IPS DF 6.9 (cell line): Measurements from ENCODE around the gene TMEM60.
"Not testable (repeated sequence)": the region's sequence is repeated elsewhere in the genome, so short reads cannot be mapped to it uniquely, and the experiment has no call there.

Source experiments
- DNase-seq: peaks from one replicate; pipeline ENCODE4 v3.0.0-alpha.2; 2013; ENCODE audit warnings: low read depth, low spot score
- H3K27ac ChIP-seq: one replicate; pipeline ENCODE4 v1.5.1; 2013; ENCODE audit warnings: low read length, control low read depth
- H3K27me3 ChIP-seq: 2 replicates; pipeline ENCODE4 v1.6.1; 2013; ENCODE audit warnings: mild to moderate bottlenecking, low read length; ENCODE audit not compliant: control insufficient read depth, insufficient read depth
- H3K36me3 ChIP-seq: 2 replicates; pipeline ENCODE4 v1.6.1; 2013; ENCODE audit warnings: low read length; ENCODE audit not compliant: control insufficient read depth, insufficient read depth
- H3K4me1 ChIP-seq: 2 replicates; pipeline ENCODE4 v1.6.1; 2013; ENCODE audit warnings: low read length; ENCODE audit not compliant: control insufficient read depth, insufficient read depth
- H3K4me3 ChIP-seq: 2 replicates; pipeline ENCODE4 v1.5.1; 2013; ENCODE audit warnings: mild to moderate bottlenecking, low read length
- H3K9me3 ChIP-seq: 2 replicates; pipeline ENCODE4 v1.6.1; 2013; ENCODE audit warnings: low read length, inconsistent platforms; ENCODE audit not compliant: control insufficient read depth, insufficient read depth
- WGBS: extraction: QIAGEN DNeasy Blood & Tissue Kit; methylation state at CpG from one replicate; pipeline ENCODE4 v1.1.7; 2013; ENCODE audit warnings: mixed read lengths, missing lambda C conversion rate; ENCODE audit not compliant: insufficient read length, insufficient coverage; 5-methylcytosine and 5-hydroxymethylcytosine counted together

The TMEM60 gene

GRCh38 chr7:77796109-77796508 lies 2.1 kb downstream of the TMEM60 start:
- H3K36me3 ChIP-seq = no peaks in the 10 kb centered on the region; the same call in 1 of the 2 replicates
- no peaks in the 10 kb centered on the region for H3K4me1 ChIP-seq
- WGBS = no CpG with 5 or more reads among the region's 3 CpGs
- DNase-seq = no peak
- no peaks in the 10 kb centered on the region for H3K9me3 ChIP-seq
- no peak overlapping the region for H3K27ac ChIP-seq
- H3K27me3 ChIP-seq = no peaks in the 10 kb centered on the region
- no peak overlapping the region for H3K4me3 ChIP-seq

DNA sequence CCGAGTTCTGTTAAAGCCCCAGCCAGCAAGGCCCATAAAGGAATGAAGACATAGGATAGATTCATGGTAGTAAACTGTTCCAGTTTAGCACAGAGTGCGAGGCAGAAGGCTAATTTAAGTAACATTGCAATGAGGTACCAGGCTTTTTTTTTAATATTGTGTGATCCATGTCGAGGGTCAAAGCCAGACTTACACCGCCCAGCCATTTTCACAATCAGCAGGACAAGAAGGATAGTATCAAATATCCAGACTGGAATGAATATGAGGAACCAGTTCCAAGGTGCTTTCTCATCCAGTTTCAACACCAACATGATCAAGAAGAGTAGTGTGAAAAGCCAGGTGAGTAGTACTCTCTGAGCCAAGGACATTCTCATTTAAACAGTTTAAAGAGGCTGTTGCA lies 4.2 kb downstream of the TMEM60 start:
- no peaks in the 10 kb centered on the region; the same call in 1 of the 2 replicates for H3K36me3 ChIP-seq
- no peaks in the 10 kb centered on the region for H3K9me3 ChIP-seq
- DNase-seq = no peak
- no peaks in the 10 kb centered on the region for H3K4me1 ChIP-seq
- no peak overlapping the region for H3K27ac ChIP-seq
- H3K27me3 ChIP-seq = no peaks in the 10 kb centered on the region
- no peak overlapping the region for H3K4me3 ChIP-seq
- WGBS = no CpG with 5 or more reads among the region's 4 CpGs

DNA sequence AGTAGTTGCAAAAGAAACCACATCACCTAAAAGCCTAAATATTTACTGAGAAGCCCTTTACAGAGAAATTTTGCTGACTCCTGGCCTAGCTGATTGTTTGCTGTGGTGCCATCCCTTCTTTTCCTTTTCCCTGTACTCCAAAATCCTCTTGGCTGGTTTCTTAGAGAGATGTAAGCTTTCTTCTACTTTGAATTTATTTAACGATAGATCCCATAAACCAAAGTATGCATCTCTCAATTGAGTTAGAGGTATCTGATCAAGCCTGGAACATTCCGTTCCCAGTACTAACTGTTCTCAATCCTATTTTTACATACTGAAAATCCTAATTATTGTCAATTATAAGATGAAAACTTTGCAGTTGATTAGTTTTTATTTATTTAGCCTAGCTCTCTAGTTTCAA lies 6.3 kb downstream of the TMEM60 start:
- H3K27me3 ChIP-seq = no peaks in the 10 kb centered on the region
- no peaks in the 10 kb centered on the region for H3K4me1 ChIP-seq
- H3K36me3 ChIP-seq = no peaks in the 10 kb centered on the region; the same call in 1 of the 2 replicates
- no peaks in the 10 kb centered on the region for H3K9me3 ChIP-seq
- H3K27ac ChIP-seq = no peak overlapping the region
- H3K4me3 ChIP-seq = no peak overlapping the region
- no peak for DNase-seq
- WGBS = no CpG with 5 or more reads among the region's 2 CpGs

- Histone ChIP-seq H3K4me1 (no peaks in the 10 kb centered on the region), H3K27ac (no peak overlapping the region), H3K9me3 (no peaks in the 10 kb centered on the region), H3K36me3 (no peaks in the 10 kb centered on the region; the same call in 1 of the 2 replicates), H3K27me3 (no peaks in the 10 kb centered on the region), H3K4me3 (no peak overlapping the region)
- no peak for DNase-seq
- no CpG with 5 or more reads among the region's 6 CpGs for WGBS
Observed at GRCh38 chr7:77791336-77791735, 6.9 kb downstream of the TMEM60 start.

DNA sequence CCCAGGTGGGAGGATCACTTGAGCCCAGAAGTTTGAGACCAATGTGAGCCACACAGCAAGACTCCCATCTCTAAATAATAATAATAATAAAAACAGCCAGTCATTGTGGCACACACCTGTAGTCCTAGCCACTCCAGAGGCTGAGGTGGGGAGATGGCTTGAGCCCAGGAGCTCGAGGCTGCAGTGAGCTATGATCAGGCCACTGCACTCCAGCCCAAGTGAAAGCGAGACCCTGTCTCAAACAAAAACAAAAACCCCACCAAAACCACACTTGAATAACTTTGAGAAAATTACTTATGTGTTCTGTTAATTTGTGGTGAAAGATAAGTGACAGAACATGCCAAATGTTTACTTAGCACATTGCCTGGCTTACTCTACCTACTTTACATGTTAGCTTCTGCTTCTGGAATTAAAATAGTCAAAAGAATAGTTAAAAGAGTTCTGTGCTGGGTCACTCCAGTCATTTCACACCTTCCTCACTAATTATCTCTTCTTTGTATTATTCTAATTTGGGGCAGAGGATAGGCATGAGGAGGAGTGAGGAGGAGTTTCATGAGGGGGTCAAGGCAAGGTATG lies 9.8 kb downstream of the TMEM60 start:
- DNase-seq = no peak
- H3K27me3 ChIP-seq = no peaks in the 10 kb centered on the region
- no peaks in the 10 kb centered on the region for H3K36me3 ChIP-seq
- H3K4me1 ChIP-seq = no peaks in the 10 kb centered on the region
- H3K27ac ChIP-seq = no peak overlapping the region
- H3K4me3 ChIP-seq = no peak overlapping the region
- H3K9me3 ChIP-seq = no peaks in the 10 kb centered on the region
- no CpG with 5 or more reads among the region's 2 CpGs for WGBS

- no peaks in the 10 kb centered on the region for H3K36me3 ChIP-seq
- no peak overlapping the region for H3K27ac ChIP-seq
- DNase-seq = no peak
- no peaks in the 10 kb centered on the region for H3K9me3 ChIP-seq
- H3K27me3 ChIP-seq = no peaks in the 10 kb centered on the region
- no peaks in the 10 kb centered on the region for H3K4me1 ChIP-seq
- no peak overlapping the region for H3K4me3 ChIP-seq
Observed at GRCh38 chr7:77786741-77787140, 11.5 kb downstream of the TMEM60 start.

- no peak overlapping the region for H3K27ac ChIP-seq
- no peaks in the 10 kb centered on the region for H3K27me3 ChIP-seq
- H3K4me1 ChIP-seq = no peaks in the 10 kb centered on the region
- DNase-seq = no peak
- WGBS = no CpG with 5 or more reads among the region's 3 CpGs
- no peak overlapping the region for H3K4me3 ChIP-seq
- H3K9me3 ChIP-seq = no peaks in the 10 kb centered on the region
- H3K36me3 ChIP-seq = no peaks in the 10 kb centered on the region
Observed at GRCh38 chr7:77786018-77786417, 12.2 kb downstream of the TMEM60 start.

DNA sequence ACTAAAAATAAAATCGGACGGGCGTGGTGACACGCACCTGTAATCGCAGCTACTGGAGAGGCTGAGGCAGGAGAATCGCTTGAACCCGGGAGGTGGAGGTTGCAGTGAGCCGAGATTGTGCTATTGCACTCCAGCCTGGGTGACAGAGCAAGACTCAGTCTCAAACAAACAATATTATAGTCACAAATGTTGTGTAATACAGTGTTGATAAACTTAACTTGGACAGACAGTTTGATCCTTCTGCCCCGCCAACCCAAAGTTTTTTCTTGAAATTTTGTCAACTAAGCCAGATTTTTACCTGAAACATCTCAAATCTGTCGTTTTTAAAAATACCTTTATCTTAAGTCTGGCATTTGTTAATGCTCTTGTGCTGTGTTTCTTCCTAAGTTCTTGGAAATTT lies 13.8 kb downstream of the TMEM60 start:
- H3K27ac ChIP-seq, H3K27me3 ChIP-seq, H3K36me3 ChIP-seq, H3K4me1 ChIP-seq, H3K9me3 ChIP-seq, DNase-seq, H3K4me3 ChIP-seq: not testable (repeated sequence)
- no CpG with 5 or more reads among the region's 10 CpGs for WGBS

DNA sequence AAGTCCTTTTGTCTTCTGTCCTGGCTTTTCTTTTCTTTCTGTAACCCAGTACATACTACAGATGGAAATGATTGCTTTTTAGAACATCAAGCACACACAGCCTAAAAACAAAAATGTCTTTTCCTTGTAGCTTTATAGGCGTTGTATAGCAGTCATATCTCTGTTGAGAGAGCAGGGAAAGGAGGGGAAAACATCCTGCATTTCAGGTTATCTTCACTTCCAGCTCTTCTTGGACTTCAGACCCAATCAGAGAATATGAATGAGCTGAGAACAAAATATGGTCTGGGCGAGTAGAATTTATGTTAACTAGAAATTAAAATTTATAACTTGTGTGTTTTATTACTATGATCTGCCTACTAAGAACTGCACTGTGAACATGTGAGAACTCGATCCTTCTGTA lies 14.7 kb downstream of the TMEM60 start:
- WGBS = no CpG with 5 or more reads among the region's 3 CpGs
- no peak overlapping the region for H3K4me3 ChIP-seq
- no peak for DNase-seq
- no peak overlapping the region for H3K27ac ChIP-seq
- no peaks in the 10 kb centered on the region for H3K36me3 ChIP-seq
- no peaks in the 10 kb centered on the region for H3K9me3 ChIP-seq
- H3K4me1 ChIP-seq = no peaks in the 10 kb centered on the region
- no peaks in the 10 kb centered on the region for H3K27me3 ChIP-seq

DNA sequence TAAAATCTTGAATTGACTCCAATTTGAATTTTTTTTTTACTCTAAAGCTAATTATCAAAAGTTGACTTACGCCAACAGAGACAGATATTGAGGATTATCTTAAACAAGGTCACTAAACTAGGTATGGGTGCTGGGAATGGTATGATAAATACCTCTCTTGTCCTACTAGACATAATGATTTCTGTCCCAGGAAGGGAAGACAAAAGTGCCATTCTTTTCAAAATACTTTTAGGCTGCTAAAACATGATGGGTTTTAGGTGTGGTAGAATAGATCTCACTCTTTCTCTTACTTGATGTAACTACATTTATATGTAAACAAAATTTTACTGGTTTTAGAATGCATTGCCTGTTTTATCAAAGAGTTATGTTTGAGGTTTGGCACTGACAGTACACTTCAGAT lies 15.1 kb downstream of the TMEM60 start:
- H3K36me3 ChIP-seq = no peaks in the 10 kb centered on the region

DNA sequence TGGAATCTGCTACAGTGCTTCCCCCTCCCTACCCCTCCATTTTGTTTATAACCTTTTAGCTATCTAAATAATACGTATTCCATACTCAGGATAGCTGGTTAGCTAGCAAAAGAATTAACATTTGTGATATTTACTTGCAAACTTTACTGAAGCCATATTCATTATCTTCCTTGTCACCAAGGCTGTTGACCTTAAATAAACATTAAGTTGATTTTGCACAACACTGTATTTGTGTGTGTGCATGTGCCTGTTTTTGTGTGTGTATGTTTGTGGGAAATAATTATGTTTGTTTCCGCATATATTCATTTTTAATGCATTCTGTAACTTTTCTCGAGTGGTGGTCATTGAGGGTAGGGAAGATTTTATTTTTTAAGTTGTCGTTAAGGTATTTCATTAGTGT lies 15.9 kb downstream of the TMEM60 start:
- DNase-seq = no peak
- Histone ChIP-seq H3K4me3 (no peak overlapping the region), H3K27ac (no peak overlapping the region), H3K36me3 (no peaks in the 10 kb centered on the region), H3K4me1 (no peaks in the 10 kb centered on the region), H3K27me3 (no peaks in the 10 kb centered on the region), H3K9me3 (no peaks in the 10 kb centered on the region)
- 100% methylated on average over 2 of the region's 4 CpGs for WGBS

More for the DNA sequence above, 15.1 kb downstream of the TMEM60 start:
- no peak overlapping the region for H3K4me3 ChIP-seq
- no peak overlapping the region for H3K27ac ChIP-seq
- no peaks in the 10 kb centered on the region for H3K4me1 ChIP-seq
- no peak for DNase-seq
- H3K9me3 ChIP-seq = no peaks in the 10 kb centered on the region
- H3K27me3 ChIP-seq = no peaks in the 10 kb centered on the region
- no CpG with 5 or more reads among the region's 1 CpG for WGBS
